Eye (tissue), 1 donor: ENCODE results near the gene KCNJ10.

Source experiments
- DNase-seq: peaks from one replicate; pipeline ENCODE4 v3.0.0-alpha.2; 2015

Gene KCNJ10

DNA sequence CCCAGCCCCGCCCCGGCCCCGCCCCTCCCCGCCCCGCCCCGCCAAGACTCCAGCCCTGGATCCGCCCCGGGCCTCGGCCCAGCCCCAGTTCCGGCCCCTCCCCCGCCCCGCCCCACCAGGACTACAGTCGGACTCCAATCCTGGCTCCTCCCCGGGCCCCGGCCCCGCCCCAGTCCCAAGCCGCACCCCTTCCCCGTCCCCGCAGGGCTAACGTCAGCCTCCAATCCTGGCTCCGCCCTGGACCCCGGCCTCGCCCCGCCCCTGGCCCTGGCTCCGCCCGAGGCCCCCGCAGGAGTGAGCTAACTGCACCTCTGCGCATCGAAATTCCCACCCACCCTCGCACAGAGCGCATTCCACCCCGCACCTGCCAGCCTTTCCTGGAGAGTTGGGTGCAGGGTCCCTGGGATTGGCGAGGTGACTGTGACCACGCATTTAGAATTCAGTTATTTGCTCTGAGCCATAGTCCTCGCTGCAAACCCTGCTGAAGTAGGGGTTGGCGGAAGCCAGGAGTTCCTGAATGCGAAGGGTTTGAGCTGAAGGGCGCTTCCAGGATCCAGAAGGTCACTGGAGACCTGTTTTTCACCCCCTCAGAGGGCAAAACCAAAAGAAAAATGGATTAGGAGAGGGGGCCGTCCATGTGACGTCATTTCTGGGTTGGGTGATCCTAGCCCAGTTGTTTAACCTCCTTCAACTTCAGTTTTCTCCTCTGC lies 29.0 kb upstream of the KCNJ10 start:
- DNase-seq: peak; percentile 98

DNA sequence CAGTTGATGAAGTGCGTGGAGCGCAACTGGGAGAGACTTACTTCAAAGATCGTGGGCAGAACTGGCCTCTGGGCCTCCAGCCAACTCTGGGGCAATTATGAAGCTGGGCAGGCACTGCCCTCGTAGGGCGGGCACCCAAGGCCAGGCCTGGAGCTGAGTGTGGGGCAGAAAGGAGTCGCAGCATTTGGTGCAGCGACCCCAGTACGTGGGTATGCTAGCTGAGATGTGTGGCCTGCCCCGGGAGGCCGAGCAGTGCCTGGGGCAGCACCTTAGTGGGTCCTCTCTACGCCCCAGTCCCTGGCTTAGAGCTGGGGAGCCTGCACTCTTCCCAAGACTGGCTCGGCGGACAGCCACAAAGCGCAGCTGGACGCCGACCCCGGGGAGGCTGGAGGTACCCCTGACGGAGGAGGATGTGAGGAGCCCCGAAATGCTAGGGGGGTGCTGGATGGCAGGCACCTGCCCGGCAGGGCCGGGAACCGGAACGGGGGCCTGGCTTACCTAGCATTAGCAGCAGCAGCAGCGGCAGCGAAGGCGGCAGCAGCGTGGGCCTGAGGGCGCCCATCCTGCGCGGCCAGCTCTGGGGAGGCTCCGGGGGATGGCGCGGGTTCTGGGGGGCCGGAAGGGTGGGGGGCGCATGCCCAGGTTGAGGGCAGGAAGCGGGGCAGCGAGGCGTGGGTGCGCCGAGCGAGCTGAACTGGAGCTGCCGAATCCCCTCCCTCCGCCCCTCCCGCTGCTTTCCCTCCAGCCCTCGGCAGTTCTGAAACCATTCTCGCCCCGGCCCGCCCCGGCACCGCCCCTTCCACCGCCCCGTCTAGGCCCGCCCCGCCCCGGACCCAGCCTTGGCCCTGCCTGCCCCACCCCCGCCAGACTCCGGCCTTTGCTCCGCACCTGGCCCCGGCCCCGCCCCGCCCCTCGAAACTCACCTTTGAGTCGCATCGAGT lies 28.2 kb upstream of the KCNJ10 start, which contains the start of gene IGSF8:
TSS of gene IGSF8 (minus strand) at position 709 of the 941 bp plus-strand sequence. CDS start at position 562, 147 bp downstream.
- DNase-seq: peak; percentile 89

DNA sequence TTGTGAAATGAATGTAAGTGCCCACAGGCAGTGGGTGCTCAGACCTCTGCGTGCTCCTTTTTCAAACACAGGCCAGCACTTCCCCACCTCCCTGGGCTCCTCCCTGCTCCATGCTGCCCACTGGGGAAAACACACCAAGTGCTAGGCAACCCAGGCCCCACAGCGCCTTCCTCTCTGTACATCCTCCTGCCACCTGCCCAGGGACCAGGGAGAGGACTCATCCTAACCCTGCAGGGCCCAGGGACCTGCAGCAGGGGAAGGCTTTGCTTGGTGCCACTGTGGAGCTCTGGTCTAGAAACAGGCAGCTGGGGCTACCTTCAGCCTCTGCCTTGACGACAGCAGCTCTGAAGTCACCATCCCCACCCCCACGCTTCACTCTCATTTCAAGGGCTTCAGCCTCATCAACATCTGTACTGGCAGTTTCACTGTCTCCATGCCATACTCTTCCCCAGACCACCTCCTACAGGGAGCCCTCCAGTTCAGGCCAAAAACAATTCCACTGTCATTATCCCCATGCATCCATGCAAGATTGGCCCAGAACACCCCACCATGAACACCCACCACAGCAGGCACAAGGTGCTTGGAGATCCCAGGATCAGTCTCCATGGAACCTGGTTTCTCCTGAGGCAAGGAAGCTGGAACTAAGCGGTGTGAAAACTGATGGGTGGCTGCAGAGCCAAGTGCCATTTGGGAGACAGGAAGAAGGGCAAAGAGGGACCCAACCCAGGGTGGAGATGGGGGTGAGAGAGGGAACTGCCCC lies 27.4 kb upstream of the KCNJ10 start:
- DNase-seq: no peak

DNA sequence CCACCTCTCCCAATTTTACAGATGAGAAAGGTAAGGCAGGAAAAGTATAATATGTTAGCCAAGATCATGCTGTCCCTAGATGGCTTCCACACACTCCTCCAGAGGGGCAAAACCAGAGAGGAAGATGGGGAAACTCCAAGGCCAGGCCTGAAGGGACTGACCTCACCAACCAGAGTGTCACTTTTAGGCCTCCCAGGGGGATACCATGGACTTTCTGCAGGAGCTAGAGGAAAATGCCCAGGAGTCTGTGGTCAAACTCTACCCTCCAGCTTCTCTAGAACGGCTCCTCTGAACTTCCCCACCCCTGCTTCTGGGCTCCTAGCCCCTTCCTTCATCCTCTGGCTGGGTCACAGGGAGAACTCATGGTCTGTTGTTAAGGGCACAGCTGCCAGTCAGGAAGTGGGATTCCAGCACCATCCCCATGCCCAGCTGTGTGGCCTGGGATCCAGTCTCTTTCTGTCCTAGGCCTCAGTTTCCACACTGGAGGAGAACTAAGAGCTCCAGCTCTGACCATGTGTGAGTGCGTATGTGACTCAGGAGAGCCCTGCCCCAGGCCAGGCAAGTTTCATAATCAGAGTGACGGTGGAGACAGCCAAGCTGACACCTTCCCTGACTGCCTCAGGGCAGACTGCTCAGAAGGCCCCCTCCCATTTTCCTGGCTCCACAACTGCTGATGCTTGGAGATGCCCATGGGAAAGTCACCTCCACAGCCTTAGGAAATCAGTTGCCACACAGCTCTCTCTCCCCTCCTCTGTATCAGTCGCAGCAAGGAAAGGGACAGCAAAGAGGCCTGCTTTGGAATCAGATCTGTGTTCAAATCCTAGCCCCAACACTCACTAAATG lies 26.5 kb upstream of the KCNJ10 start:
- DNase-seq: no peak

DNA sequence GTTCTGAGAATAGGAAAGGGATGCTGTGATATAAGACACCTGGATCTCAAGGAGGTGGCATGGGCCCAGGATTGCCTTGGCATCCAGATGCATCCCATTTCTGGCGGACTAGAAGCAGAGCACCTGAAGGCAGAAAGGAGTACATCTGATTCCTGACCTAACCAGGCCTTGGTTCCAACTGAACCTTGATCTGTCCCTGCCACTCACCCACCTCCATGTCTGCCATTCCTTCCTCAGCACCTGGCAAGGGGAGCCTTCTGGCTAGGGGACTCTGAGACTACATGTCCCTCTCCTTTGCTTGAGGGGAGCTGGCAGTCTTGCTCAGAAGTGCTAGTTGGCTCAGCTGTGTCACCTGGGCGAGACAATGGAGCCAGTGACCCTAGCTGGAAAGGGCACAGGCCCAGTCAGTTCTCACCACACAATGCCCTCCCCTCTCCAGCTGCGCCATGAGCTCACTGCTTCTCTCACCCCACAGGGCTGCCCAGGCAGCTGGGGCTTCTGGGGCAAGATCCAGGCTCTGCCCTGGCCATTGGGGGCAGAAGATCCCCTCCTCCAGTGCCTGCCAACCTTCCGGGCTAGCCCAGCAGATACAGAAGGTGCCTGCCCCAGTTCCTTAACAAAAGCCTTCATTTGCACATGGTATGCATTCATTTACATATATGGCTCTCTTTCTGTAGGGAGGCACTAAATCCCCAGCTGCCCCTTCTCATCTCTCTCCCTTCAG lies 25.6 kb upstream of the KCNJ10 start:
- DNase-seq: no peak

DNA sequence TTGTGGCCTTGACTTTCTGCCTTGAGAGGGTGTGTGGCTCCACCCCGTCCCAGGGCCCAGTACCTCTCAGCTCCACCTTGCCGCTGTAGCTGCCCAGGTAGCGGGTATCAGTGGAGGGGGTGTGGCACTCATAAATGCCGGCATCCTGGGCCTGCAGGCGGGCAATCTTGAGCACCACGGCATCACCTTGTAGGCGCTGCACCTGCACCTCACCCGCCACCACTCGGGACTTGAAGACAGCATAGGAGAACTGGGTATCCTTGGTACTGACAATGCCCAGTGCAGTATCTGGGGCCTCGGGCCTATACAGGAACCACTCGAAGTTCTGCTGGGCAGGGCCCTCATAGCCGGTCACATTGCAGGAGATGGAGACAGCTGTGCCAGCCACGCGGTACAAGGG lies 24.8 kb upstream of the KCNJ10 start:
- no peak for DNase-seq

DNA sequence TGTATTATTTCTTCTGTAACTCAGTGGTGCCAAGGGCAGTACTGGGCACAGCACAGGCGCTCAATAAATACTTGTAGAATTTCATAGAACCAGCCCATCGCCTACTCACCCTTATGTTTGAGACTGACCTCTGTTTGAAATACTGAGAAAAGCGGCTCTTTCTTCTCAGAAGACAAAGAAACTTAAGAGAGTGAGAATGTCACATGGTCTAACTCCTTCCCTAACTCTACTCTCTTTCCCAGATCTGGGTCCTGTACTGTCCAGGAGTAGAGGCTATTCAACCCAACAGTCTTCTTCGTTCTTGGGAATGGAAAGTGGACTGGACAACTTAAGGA lies 24.3 kb upstream of the KCNJ10 start:
- DNase-seq: no peak

DNA sequence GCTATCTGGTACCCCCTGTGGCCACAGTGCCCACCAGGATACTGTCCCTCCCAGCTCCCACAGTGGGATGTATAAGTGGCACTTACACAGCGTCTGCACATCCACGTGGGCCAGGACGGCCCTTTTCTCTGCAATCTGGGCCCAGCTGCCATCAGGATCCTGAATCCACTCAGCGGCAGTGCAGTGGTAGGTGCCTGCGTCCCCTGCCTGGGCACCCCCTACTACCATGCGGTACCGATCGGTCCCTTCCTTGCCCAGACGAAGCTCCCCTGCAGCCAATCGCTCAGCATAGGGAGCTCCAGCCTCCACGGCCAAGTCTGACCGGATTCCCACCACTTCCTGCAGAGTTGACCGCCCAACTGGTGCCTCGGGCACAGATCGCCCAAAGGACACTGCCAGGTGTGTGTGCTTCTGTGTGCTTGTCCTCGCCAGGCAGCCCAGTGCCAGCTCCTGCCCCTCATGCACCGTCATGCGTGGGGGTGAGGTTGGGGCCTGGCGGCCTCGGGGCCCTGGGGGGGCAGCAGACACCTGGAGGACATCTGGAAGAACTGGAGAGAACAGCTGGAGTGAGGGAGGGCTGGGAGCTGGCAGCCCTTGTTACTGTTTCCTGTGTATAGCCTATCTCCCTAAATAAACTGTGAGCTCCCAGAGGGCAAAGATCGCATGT lies 23.8 kb upstream of the KCNJ10 start:
- no peak for DNase-seq

DNA sequence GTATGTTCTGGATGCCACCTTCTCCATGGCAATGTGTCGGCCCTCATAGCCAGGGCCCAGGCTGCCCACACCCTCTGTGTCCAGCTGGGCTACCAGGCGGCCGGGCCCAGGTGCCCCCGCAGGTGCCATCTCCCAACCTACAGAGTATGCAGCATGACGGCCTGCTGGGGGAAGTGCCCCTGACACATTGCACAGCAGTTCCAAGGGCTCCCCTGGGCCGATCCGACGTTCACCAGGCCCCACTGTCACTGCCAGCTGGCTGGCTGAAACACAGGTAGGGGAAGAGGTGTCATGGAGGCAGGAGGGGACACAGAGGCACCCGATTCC lies 23.1 kb upstream of the KCNJ10 start:
- DNase-seq: no peak

DNA sequence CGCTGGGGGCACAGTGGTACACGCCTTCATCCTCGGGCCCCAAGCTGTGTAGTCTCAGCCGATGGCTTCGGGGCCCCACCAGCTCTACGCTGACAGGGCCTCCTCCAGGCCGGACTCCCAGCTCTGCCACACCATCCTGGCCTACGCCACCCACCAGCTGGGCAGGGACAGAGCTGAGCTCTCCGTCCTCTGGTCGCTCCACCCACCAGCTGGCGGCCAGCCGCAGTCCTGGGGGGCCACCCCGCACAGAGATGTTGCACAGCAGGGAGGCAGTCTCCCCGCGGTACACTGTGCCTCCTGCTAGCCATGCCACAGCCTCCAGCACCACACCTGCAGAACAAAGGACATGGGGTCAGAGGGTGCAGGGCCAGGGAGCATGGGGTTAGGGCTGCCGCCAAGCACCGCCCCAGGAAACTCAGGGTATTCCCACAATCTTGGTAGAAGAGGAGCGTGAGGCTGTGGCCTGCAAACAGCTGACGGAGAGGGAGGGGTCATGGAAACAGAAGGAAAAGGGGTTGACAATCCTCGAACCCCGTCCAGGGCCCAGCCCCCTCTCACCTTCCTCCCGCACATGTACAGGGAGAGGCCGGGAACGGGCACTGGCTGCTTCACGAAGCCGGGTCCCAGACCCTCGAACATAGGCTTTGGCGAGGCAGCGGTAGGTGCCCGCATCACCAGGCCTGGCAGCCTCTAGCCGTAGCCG lies 22.6 kb upstream of the KCNJ10 start:
- no peak for DNase-seq

DNA sequence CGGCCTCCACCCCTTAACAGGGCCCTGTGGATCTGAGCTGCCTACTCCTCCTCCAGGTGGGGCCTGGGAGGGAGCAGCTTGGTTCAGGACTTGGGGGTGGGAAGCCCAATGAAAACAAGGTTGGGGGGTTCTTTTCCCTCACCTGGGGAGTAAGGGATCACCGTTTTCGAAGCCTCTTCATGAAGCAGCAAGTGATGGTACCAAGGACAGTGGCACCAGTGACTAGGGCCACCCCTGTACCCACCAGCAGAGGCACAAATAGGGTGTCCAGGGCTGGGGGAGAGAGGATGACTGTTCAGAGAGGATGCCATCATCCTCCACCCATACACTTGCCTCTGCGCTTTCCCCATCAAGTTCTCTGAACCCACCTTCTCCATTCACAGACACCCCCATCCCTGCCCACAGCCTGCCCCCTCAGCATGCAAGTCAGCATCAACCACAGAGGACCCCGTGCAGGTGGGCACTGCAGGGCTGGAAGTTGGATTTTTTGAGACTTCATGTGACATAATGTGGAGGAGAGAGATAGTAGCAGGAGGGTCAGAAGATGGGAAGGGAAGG lies 21.8 kb upstream of the KCNJ10 start:
- DNase-seq: no peak

DNA sequence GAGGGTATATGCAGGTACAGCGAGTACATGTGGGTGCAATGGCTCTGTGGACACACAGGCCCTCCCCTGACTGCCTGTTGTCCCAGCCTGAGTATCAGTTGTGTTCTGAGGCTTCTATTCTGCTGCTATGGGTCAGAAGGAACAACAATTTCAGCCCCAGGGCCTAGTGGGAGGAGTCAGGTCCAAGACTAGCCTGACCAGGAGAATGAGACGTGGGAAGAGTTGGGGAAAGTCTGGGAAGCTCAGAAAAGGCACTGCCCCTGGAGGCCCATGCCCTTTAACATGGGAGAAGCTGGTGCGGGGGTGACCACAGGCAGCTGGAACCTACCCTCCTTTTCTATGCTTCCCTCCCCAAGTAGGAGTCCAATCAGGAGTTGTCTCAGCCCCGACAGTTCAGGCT lies 20.8 kb upstream of the KCNJ10 start:
- DNase-seq: no peak

DNA sequence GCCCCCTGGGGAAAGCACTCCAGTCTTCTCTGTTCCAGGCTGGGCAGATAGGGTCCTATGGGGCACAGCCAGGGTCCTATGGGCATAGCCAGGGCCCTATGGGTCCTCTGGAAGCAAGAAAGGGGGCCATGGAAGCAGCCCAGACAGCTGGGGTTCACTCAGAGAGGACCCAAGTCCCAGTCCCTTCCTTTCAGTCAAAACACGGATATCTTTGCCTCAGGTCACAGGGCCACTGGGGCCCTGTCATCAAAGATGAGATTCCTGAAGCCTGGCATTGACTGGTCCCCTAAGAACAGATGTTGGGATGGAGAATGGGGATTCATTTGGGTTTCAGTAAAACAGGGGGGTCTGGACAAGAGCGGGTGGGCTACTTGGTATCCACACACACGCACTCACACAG lies 19.9 kb upstream of the KCNJ10 start:
- no peak for DNase-seq

DNA sequence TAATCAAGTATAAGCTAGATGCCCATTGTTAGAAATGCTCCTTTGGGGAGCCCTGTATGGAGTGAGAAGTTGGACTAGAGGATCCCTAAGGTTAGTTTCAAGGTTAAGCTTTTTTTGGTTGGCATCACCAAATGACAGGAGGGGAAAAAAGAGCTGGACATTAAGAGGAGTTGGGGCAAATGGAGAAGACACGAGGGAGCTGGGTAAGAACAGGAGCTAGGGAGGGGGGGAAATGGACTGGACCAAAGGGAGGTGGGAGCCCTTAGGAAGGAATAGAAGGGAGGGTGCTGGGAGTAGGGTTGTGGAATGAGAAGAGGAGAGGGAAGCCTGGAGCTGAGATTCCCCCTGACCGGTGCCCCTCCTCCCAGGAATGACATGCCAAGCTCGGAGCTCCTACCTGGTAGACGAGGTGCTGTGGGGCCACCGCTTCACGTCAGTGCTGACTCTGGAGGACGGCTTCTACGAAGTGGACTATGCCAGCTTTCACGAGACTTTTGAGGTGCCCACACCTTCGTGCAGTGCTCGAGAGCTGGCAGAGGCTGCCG lies 17.2 kb upstream of the KCNJ10 start:
- DNase-seq: no peak

DNA sequence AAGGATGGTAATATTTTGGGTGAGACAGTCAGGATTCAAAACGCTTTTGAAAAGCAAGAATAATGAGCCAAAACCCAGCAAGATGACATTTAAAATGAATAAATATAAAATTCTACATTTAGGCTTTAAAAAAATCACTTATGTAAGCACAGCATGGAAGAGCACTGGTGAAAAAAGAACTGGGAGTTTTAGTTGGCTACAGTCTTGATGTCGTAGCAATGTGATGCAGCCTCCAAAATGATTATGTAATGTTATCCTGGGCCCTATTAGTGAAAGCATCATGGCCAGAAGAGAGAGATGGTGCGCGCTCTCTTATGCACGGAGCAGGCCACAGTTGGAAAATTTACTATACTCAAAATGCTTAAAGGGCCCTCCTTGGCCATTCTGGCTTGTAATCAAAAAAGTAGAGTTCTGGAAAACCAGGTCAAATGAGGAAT lies 16.5 kb upstream of the KCNJ10 start:
- DNase-seq: no peak

DNA sequence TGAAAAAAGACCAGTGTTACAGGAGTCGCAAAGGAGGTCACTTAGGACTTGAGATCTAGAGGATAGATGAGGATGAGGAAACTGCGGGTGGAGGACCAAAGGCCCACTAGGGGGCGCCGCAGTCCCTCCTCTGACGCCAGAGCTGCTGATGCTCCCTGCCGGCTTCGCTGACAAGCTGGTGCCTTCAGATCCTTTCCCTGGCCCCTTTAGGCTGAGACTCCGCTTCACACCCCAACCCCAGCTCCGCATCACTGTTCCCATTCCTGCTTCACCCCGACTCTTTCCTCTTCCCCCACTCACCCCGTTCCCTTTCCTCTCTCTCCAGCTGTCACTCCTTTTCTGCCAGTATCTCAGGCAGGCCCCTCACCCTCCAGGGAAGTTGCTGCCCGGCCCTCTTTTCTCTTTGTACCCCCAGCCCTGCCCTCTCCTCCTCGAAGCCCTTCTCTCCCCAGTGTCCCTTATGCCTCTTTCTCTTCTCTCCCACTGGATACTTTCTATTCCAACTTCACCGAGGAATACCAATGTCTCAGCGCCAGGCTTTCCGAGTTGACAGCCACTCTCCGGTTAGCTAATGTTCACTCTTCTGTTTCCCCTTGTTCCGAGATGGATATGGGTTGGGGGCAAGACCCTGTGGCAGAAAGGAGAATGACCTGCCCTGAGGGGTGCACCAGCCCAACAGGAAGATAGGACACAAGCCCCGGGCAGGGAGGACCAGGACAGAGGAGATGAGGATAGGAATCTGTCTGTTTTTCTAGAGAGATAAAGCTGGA lies 15.9 kb upstream of the KCNJ10 start:
- peak; percentile 93 for DNase-seq

DNA sequence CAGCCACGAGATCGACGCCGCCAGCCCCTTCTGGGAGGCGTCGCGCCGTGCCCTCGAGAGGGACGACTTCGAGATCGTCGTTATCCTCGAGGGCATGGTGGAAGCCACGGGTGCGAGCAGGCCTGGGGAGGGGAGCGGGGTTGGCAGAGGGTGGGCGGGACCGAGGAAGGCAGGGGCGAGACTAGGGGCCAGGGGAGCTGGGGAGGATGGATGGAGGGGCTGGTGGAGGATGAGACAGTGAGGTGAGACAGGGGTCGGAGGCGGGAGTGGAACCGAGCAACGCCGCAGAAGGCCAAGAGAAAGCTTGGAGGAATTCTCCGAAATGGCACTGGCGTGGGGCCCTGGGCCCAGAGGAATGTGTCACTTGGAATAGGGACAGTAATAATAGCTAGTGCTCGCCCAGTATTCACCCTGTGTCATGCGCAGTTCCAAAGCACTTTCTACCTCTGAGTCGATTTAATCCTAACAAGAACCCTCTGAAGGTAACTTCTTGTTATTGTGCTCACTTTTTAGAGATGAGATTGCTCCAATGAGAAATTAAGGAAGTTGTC lies 14.9 kb upstream of the KCNJ10 start:
- DNase-seq: no peak

DNA sequence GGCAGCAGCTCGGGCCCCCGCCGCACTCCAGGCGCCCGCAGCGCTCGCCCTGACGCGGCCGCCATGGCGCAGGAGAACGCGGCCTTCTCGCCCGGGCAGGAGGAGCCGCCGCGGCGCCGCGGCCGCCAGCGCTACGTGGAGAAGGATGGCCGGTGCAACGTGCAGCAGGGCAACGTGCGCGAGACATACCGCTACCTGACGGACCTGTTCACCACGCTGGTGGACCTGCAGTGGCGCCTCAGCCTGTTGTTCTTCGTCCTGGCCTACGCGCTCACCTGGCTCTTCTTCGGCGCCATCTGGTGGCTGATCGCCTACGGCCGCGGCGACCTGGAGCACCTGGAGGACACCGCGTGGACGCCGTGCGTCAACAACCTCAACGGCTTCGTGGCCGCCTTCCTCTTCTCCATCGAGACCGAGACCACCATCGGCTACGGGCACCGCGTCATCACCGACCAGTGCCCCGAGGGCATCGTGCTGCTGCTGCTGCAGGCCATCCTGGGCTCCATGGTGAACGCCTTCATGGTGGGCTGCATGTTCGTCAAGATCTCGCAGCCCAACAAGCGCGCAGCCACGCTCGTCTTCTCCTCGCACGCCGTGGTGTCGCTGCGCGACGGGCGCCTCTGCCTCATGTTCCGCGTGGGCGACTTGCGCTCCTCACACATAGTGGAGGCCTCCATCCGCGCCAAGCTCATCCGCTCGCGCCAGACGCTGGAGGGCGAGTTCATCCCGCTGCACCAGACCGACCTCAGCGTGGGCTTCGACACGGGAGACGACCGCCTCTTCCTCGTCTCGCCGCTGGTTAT lies 14.2 kb upstream of the KCNJ10 start:
- DNase-seq: peak; percentile 83
